ENCODE data around the gene FBLN2.

Gene FBLN2

DNA sequence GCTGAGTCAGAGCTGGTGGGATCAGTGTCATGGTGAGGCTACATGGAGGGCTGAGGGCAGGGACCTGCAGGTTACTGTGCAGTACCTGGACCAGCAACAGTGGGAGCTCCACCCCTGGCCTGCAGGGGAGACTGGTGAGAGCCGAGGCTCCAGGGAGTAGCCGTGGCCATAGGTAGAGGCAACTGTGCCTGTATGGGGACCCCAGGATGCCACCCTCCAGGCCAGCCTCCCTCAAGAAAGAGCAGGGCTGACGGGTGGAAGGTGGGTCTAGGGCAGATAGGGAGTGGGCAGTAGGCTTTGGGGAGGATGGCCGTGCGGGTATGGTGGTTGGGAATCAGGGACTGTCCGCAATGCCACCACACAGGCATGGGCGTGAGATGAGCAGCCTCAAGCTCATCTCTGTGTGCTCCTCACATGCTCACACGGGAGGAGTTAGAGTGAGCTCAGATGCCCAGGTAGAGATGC, 35.5 kb downstream of the FBLN2 start:
- no peak for DNase-seq

DNA sequence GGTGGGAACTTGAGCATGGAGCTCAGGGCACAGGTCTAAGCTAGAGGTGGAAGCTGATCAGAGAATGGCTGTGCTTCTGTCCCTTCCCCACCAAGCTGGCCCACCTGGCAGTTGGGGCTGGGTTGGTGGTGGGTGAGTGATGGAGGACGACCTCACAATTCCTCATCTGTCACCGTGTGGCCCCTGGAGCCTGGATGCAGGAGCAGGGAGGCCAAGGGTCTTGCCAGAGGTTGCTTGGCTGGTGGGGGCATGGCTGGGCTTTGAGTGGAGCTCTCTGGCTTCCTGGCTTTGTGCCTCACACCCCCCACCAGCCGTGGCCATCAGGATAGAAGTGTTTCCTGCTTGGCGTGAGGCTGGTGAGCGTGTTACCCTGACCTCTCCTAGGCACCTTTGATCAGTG, 36.0 kb downstream of the FBLN2 start:
- no peak for DNase-seq

- DNase-seq: no peak
Observed at GRCh38 chr3:13587442-13587841, 38.5 kb downstream of the FBLN2 start.

- no peak for DNase-seq
Observed at GRCh38 chr3:13588221-13588701, 39.3 kb downstream of the FBLN2 start.

DNA sequence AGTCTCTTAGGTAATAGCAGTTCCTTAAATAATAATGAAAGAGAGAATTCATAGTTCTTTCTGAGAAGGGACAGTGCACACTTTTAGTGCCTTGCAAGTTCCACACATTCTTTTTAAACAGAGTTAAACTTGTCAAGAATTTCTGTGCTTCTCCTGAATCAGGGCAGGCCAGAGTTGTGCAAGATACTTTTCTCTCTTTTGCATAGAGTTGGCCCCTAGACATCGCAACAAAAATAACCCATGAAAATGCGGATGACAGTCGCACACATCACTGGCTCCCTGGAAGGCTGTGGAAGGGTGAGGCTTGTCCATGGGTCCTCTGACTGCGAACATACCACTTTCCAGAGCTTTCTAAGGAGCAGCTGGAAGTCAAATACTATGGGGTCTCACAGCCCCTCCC, 40.1 kb downstream of the FBLN2 start:
- no peak for DNase-seq

GRCh38 chr3:13590841-13591520, 42.1 kb downstream of the FBLN2 start:
- DNase-seq: no peak

GRCh38 chr3:13593615-13594014, 44.7 kb downstream of the FBLN2 start:
- DNase-seq: no peak

DNA sequence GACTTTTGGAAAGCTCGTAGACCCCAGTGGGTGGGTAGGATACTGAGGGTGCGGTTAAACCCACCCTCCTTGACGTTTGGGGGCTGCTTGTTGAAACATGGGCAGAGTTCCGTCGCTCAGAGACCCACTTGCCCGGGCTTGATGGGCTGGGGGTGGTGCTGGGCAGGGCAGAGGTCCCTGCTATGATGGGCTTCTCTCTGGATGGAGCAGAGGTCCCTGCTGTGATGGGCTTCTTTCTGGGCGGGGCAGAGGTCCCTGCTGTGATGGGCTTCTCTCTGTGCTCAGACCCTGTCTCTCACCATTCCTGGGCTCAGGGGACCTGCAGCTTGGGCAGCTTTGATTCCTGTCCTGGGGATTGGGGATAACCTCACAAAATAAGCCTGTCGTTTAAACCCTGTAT, 45.2 kb downstream of the FBLN2 start:
- DNase-seq: no peak

GRCh38 chr3:13594991-13595421, 46.1 kb downstream of the FBLN2 start:
- no peak for DNase-seq

DNA sequence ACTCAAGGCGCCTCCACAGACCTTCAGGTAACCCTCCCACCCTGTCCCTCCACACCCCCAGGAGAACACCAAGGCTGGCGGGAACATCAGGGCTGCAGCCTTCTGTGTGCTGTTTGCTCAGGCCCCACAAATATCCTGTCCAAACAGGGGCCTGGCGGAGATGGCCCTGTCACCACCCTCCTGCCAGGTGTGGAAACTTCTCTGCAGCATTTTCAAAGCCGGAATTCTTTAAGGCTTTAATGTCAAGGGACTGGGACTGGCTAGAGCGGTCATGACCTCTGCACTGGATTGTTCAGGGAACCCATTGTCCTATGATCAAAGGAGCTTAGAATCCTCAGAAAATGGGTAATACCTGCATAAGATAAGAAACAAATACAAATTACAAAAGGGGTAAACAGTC, 46.6 kb downstream of the FBLN2 start:
- no peak for DNase-seq

DNA sequence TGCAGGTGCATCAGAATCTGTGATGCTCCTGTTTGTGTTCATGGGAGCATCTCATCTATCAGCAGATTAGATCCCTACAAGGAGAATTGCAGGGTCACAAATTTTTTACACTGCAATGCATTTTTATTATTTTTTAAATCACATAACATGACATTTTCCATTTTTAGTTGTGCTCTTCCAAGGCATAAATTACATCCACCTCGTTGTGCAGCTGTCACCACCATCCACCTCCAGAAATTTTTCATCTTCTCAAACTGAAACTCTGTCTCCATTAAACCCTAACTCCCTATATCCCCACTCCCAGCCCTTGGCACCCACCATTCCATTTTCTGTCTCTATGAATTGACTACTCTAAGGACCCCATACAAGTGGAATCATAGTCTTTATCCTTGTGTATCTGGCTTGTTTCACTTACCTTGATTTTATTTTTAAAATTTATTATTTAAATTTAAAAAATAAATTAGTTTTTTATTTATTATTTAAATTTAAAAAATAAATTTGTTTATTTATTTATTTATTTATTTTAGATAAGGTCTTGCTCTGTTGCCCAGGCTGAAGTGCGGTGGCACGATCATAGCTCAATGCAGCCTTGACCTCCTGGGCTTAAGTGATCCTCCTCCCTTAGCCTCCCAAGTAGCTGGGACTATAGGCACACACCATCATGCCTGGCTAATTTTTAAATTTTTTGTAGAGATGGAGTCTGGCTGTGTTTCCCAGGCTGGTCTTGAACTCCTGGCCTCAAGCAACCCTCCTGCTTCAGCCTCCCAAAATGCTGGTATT, 47.7 kb downstream of the FBLN2 start:
- DNase-seq: no peak

- DNase-seq: no peak
Observed at GRCh38 chr3:13597661-13598060, 48.7 kb downstream of the FBLN2 start.

DNA sequence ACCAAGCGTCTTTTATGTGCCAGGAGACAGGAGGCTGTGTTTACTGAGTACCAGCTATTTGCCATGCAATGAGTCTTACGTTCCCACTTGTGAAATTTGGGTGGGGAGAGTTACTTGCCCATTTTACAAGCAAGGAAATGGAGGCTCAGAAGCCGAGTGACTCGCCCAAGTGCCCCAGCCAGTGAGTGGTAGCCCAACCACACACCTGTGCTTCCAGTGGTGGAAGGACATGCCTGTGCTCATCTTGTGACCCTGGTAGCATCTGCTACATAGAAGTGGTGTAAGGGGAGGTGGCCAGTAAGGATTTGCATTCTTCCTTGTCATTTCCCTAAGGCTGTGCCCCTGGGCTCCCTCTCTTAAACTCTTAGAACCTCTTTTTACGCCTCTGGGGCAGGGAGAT, 49.3 kb downstream of the FBLN2 start:
- no peak for DNase-seq

GRCh38 chr3:13598926-13599886, 50.3 kb downstream of the FBLN2 start:
- DNase-seq: no peak

GRCh38 chr3:13599887-13600450, 51.0 kb downstream of the FBLN2 start:
- DNase-seq: no peak

DNA sequence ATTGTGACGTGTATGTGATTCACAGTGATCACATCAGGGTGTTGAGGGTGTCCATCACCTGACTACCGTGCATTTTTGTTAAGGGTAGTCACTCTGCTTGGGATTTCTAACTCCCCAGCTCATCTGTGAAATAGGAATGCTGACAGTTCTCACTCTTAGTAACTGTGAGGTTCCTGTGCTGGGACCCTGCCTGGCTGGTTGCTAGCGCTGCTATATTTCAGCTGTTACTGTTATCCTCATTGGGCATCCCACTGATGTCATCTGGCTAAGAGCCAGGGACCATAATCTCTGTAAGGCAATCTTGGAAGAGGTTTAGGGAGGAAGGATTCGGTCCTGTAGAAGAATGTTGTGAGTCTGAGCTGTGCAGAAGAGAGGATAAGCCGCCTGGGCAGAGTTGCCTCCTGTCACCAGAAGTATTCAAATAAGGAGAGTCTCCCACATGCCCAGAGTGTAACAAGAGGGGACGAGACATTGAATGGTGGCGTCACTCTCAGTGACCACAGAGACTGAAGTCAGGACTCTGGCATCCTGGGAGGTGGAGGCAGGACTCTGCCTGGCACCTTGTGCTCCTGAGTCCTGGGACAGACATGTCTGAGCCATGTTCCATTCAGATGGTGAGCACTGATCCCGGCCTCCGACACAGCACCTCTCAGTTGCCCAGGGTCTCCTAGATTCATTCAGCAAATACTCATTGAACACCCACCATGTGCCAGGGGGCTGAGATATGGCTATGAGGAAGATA, 52.2 kb downstream of the FBLN2 start:
- no peak for DNase-seq

DNA sequence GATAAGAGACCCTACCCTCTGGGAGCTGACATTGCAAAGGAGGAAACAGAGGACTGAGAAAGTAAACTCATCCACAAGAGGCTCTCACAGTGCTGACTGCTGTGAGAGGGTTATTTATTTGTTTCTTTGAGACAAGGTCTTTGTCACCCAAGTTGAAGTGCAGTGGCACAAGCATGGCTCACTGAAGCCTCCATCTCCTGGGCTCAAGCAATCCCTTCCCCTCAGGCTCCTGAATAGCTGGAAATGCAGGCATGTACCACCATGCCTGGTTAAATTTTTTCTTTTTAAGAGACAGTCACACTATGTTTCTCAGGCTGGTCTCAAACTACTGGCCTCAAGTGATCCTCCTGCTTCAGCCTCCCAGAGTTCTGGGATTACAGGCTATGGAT, 52.8 kb downstream of the FBLN2 start:
- DNase-seq: no peak

- DNase-seq: no peak
Observed at GRCh38 chr3:13605555-13605954, 56.6 kb downstream of the FBLN2 start.

GRCh38 chr3:13607821-13608597, 59.1 kb downstream of the FBLN2 start:
- DNase-seq: no peak

- no peak for DNase-seq
Observed at GRCh38 chr3:13608969-13609725, 60.2 kb downstream of the FBLN2 start.
